ENCODE measurements around the gene ING3. TPM values are rescaled to one million over a fixed set of nuclear protein-coding genes. Genes with fewer than 3 reads are reported as not detected.

Gene ING3
- 20.1 TPM for polyA plus RNA-seq (2013, experiment 1 of 2)
- polyA plus RNA-seq (2013, experiment 2 of 2) = 21.1 TPM

- H3K9ac ChIP-seq (ENCODE audit: low read depth, low read length, poor library complexity) = peak within 1 kb of the TSS; percentile 98
- peak within 1 kb of the TSS; percentile 100 for H3K18ac ChIP-seq (ENCODE audit: low read length)
- no peak within 1 kb of the TSS for H2AK5ac ChIP-seq (ENCODE audit: low read depth, low read length)
- H3K36me3 ChIP-seq (replicated peaks in 1 of 2; ENCODE audit: control insufficient read depth in 2 of 2, insufficient read depth in 2 of 2, low read length in 2 of 2) = peaks cover 3 to 41% of the 10 kb centered on the region in 2 donors
- peak within 1 kb of the TSS; percentile 97 for H2AFZ ChIP-seq (ENCODE audit: low read length)
- H3K27me3 ChIP-seq (ENCODE audit: control insufficient read depth in 3 of 3, insufficient read depth in 3 of 3, low read depth in 1 of 3, low read length in 3 of 3) = no peaks in the 10 kb centered on the region
- H3K23ac ChIP-seq (ENCODE audit: low read depth, low read length, poor library complexity) = peak within 1 kb of the TSS; percentile 94
- H2BK5ac ChIP-seq (ENCODE audit: low read length) = peak within 1 kb of the TSS; percentile 91
- H2BK120ac ChIP-seq (ENCODE audit: low read depth, low read length) = no peak within 1 kb of the TSS
- peak within 1 kb of the TSS; percentile 96 for H3K27ac ChIP-seq (replicated peaks; ENCODE audit: low read length)
- H3K9me3 ChIP-seq (replicated peaks in 1 of 2; ENCODE audit: control insufficient read depth in 2 of 2, insufficient read depth in 1 of 2, low read depth in 1 of 2, low read length in 2 of 2) = no peaks in the 10 kb centered on the region
- no peak within 1 kb of the TSS for H2BK12ac ChIP-seq (ENCODE audit: low read length)
- no peak within 1 kb of the TSS for H2BK15ac ChIP-seq (ENCODE audit: low read length)
- H3K14ac ChIP-seq (ENCODE audit: low read length) = peak within 1 kb of the TSS; percentile 99
- peaks cover 3 to 6% of the 10 kb centered on the region in 2 donors for H3K4me1 ChIP-seq (ENCODE audit: control insufficient read depth in 2 of 2, insufficient read depth in 1 of 2, low read depth in 1 of 2, low read length in 2 of 2)
- no CpG with 5 or more reads among the region's 71 CpGs for WGBS, 2 donors (ENCODE audit: extremely low coverage in 2 of 2, insufficient read length in 2 of 2, insufficient replicate concordance in 1 of 2)
- peak; percentile 95 for DNase-seq (ENCODE audit: low spot score)
- peaks cover 3% of the 10 kb centered on the region for H3K79me1 ChIP-seq (ENCODE audit: low read depth, low read length)
- peak within 1 kb of the TSS; percentile 76 for H4K8ac ChIP-seq (ENCODE audit: low read depth, low read length)
- H4K91ac ChIP-seq (ENCODE audit: low read depth, low read length, poor library complexity) = no peak within 1 kb of the TSS
- H3K4me2 ChIP-seq (ENCODE audit: insufficient read depth, low read length, poor library complexity, severe bottlenecking) = peak within 1 kb of the TSS; percentile 91
- peak within 1 kb of the TSS; percentile 69 to 89 for H3K4me3 ChIP-seq (ENCODE audit: low read length in 2 of 2)
- H3K4ac ChIP-seq (ENCODE audit: low read length) = no peak within 1 kb of the TSS
Measured at GRCh38 chr7:120950539-120951308, at the start of gene ING3. Gene ING3 (plus strand): TSS chr7:120950777. CDS start chr7:120950897, 120 bp downstream.

GRCh38 chr7:120915314-120916105 is 35.1 kb upstream of the ING3 start:
- H3K14ac ChIP-seq (ENCODE audit: low read length) = no peak overlapping the region
- no peak overlapping the region for H3K23ac ChIP-seq (ENCODE audit: low read depth, low read length, poor library complexity)
- H3K18ac ChIP-seq (ENCODE audit: low read length) = no peak overlapping the region
- no peak overlapping the region for H2AFZ ChIP-seq (ENCODE audit: low read length)
- no peaks in the 10 kb centered on the region for H3K36me3 ChIP-seq (replicated peaks in 1 of 2; ENCODE audit: control insufficient read depth in 2 of 2, insufficient read depth in 2 of 2, low read length in 2 of 2)
- H4K8ac ChIP-seq (ENCODE audit: low read depth, low read length) = no peak overlapping the region
- H3K9me3 ChIP-seq (replicated peaks in 1 of 2; ENCODE audit: control insufficient read depth in 2 of 2, insufficient read depth in 1 of 2, low read depth in 1 of 2, low read length in 2 of 2) = no peaks in the 10 kb centered on the region
- H3K79me1 ChIP-seq (ENCODE audit: low read depth, low read length) = no peaks in the 10 kb centered on the region
- H2BK120ac ChIP-seq (ENCODE audit: low read depth, low read length) = no peak overlapping the region
- WGBS, 2 donors (ENCODE audit: extremely low coverage in 2 of 2, insufficient read length in 2 of 2, insufficient replicate concordance in 1 of 2) = no CpG with 5 or more reads among the region's 2 CpGs
- no peak overlapping the region for H2AK5ac ChIP-seq (ENCODE audit: low read depth, low read length)
- no peak overlapping the region for H3K27ac ChIP-seq (replicated peaks; ENCODE audit: low read length)
- no peak for DNase-seq (ENCODE audit: low spot score)
- no peak overlapping the region for H2BK5ac ChIP-seq (ENCODE audit: low read length)
- no peak overlapping the region for H2BK15ac ChIP-seq (ENCODE audit: low read length)
- H3K9ac ChIP-seq (ENCODE audit: low read depth, low read length, poor library complexity) = no peak overlapping the region
- H3K27me3 ChIP-seq (ENCODE audit: control insufficient read depth in 3 of 3, insufficient read depth in 3 of 3, low read depth in 1 of 3, low read length in 3 of 3) = no peaks in the 10 kb centered on the region
- no peak overlapping the region for H2BK12ac ChIP-seq (ENCODE audit: low read length)
- H3K4me1 ChIP-seq (ENCODE audit: control insufficient read depth in 2 of 2, insufficient read depth in 1 of 2, low read depth in 1 of 2, low read length in 2 of 2) = no peaks in the 10 kb centered on the region
- no peak overlapping the region for H3K4ac ChIP-seq (ENCODE audit: low read length)
- no peak overlapping the region for H4K91ac ChIP-seq (ENCODE audit: low read depth, low read length, poor library complexity)
- no peak overlapping the region for H3K4me2 ChIP-seq (ENCODE audit: insufficient read depth, low read length, poor library complexity, severe bottlenecking)
- H3K4me3 ChIP-seq (ENCODE audit: low read length in 2 of 2) = no peak overlapping the region

DNA sequence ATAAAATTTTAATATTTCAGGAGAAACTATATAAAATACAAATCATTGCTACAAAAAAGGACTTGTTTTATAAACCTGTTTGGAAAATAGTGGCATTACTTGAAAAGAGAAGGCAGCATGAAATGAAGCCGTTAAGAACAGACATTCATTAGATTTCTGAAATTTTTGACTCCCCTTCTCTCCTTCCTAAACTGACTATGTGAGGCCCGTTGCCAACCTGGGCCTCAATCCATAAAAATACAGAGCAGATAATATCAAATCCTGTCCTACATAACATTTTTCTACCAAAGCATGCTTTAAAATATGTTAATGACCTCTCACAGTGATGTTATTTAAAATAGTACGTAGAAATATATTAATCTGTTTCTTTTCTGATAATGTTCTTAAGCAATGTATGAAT is 34.5 kb upstream of the ING3 start:
- Histone ChIP-seq H3K36me3 (replicated peaks in 1 of 2; ENCODE audit: control insufficient read depth in 2 of 2, insufficient read depth in 2 of 2, low read length in 2 of 2) (no peaks in the 10 kb centered on the region), H3K27ac (replicated peaks; ENCODE audit: low read length) (no peak overlapping the region), H2BK12ac (ENCODE audit: low read length) (no peak overlapping the region), H2BK15ac (ENCODE audit: low read length) (no peak overlapping the region), H3K4ac (ENCODE audit: low read length) (no peak overlapping the region), H2AFZ (ENCODE audit: low read length) (no peak overlapping the region), H3K23ac (ENCODE audit: low read depth, low read length, poor library complexity) (no peak overlapping the region), H3K4me1 (ENCODE audit: control insufficient read depth in 2 of 2, insufficient read depth in 1 of 2, low read depth in 1 of 2, low read length in 2 of 2) (no peaks in the 10 kb centered on the region), H3K9ac (ENCODE audit: low read depth, low read length, poor library complexity) (no peak overlapping the region), H3K4me2 (ENCODE audit: insufficient read depth, low read length, poor library complexity, severe bottlenecking) (no peak overlapping the region), H3K27me3 (ENCODE audit: control insufficient read depth in 3 of 3, insufficient read depth in 3 of 3, low read depth in 1 of 3, low read length in 3 of 3) (no peaks in the 10 kb centered on the region), H4K91ac (ENCODE audit: low read depth, low read length, poor library complexity) (no peak overlapping the region), H3K18ac (ENCODE audit: low read length) (no peak overlapping the region), H2BK120ac (ENCODE audit: low read depth, low read length) (no peak overlapping the region), H4K8ac (ENCODE audit: low read depth, low read length) (no peak overlapping the region), H3K79me1 (ENCODE audit: low read depth, low read length) (no peaks in the 10 kb centered on the region), H2BK5ac (ENCODE audit: low read length) (no peak overlapping the region), H3K4me3 (ENCODE audit: low read length in 2 of 2) (no peak overlapping the region), H3K14ac (ENCODE audit: low read length) (no peak overlapping the region), H3K9me3 (replicated peaks in 1 of 2; ENCODE audit: control insufficient read depth in 2 of 2, insufficient read depth in 1 of 2, low read depth in 1 of 2, low read length in 2 of 2) (no peaks in the 10 kb centered on the region), H2AK5ac (ENCODE audit: low read depth, low read length) (no peak overlapping the region)
- no peak for DNase-seq (ENCODE audit: low spot score)
- WGBS, 2 donors (ENCODE audit: extremely low coverage in 2 of 2, insufficient read length in 2 of 2, insufficient replicate concordance in 1 of 2) = no CpG with 5 or more reads among the region's 3 CpGs

GRCh38 chr7:120916538-120916937 is 34.0 kb upstream of the ING3 start:
- no peak overlapping the region for H3K4me3 ChIP-seq (ENCODE audit: low read length in 2 of 2)
- H2BK5ac ChIP-seq (ENCODE audit: low read length) = no peak overlapping the region
- no peak overlapping the region for H3K18ac ChIP-seq (ENCODE audit: low read length)
- H3K4ac ChIP-seq (ENCODE audit: low read length) = no peak overlapping the region
- no peak overlapping the region for H2BK120ac ChIP-seq (ENCODE audit: low read depth, low read length)
- no peaks in the 10 kb centered on the region for H3K4me1 ChIP-seq (ENCODE audit: control insufficient read depth in 2 of 2, insufficient read depth in 1 of 2, low read depth in 1 of 2, low read length in 2 of 2)
- no peak overlapping the region for H3K23ac ChIP-seq (ENCODE audit: low read depth, low read length, poor library complexity)
- H3K36me3 ChIP-seq (replicated peaks in 1 of 2; ENCODE audit: control insufficient read depth in 2 of 2, insufficient read depth in 2 of 2, low read length in 2 of 2) = no peaks in the 10 kb centered on the region
- no peak overlapping the region for H3K14ac ChIP-seq (ENCODE audit: low read length)
- H2AK5ac ChIP-seq (ENCODE audit: low read depth, low read length) = no peak overlapping the region
- no peak overlapping the region for H2AFZ ChIP-seq (ENCODE audit: low read length)
- no peaks in the 10 kb centered on the region for H3K9me3 ChIP-seq (replicated peaks in 1 of 2; ENCODE audit: control insufficient read depth in 2 of 2, insufficient read depth in 1 of 2, low read depth in 1 of 2, low read length in 2 of 2)
- no peak overlapping the region for H3K9ac ChIP-seq (ENCODE audit: low read depth, low read length, poor library complexity)
- no peak overlapping the region for H4K8ac ChIP-seq (ENCODE audit: low read depth, low read length)
- no peaks in the 10 kb centered on the region for H3K79me1 ChIP-seq (ENCODE audit: low read depth, low read length)
- WGBS, 2 donors (ENCODE audit: extremely low coverage in 2 of 2, insufficient read length in 2 of 2, insufficient replicate concordance in 1 of 2) = no CpG with 5 or more reads among the region's 1 CpG
- H2BK15ac ChIP-seq (ENCODE audit: low read length) = no peak overlapping the region
- no peak for DNase-seq (ENCODE audit: low spot score)
- H2BK12ac ChIP-seq (ENCODE audit: low read length) = no peak overlapping the region
- H3K27me3 ChIP-seq (ENCODE audit: control insufficient read depth in 3 of 3, insufficient read depth in 3 of 3, low read depth in 1 of 3, low read length in 3 of 3) = no peaks in the 10 kb centered on the region
- no peak overlapping the region for H4K91ac ChIP-seq (ENCODE audit: low read depth, low read length, poor library complexity)
- H3K4me2 ChIP-seq (ENCODE audit: insufficient read depth, low read length, poor library complexity, severe bottlenecking) = no peak overlapping the region
- no peak overlapping the region for H3K27ac ChIP-seq (replicated peaks; ENCODE audit: low read length)

Measured in neuronal stem cell (in vitro differentiated cells).